ENCODE results near the gene UPP1.

The UPP1 gene

DNA sequence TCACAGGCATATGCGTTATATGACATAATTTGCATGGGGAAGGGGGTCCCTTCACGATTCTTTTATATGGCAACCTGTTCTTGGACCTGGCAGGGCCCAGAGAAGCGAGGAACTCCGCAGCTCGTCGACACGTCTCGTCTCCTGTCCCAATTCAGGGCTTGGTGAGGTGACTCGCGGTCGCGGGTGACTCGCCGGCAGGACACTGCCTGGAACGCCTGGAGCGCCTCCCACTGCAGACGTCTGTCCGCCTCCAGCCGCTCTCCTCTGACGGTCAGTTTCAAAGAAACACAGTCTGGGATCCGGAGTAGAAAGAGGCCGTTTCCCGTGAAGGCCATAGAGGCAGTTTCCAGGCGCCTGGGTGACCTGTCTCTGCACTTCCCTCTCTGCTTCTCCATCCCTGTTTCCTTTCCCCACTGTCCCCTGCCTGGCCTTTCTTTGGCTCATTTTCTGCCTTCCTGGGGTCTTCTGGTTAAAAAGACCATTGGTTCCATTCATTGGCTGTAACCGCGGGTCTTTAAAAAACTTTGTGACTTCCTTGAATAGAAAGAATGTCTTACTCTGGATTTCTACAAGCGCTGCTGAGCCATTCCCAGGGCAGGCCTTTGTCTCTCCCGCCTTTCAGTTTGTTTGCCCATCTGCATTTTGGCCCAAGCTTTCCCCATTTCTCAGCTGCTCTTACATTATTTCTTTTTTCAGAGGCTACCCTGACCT lies 1.2 kb downstream of the UPP1 start:
- Histone ChIP-seq H3K36me3 (ENCODE audit: control insufficient read depth, insufficient read depth, low read length) (peaks cover 3% of the 10 kb centered on the region), H3K4me3 (ENCODE audit: low read length) (peak overlapping the region; percentile 88), H3K4me1 (ENCODE audit: control insufficient read depth, insufficient read depth, low read length) (peaks cover 2% of the 10 kb centered on the region), H3K9ac (ENCODE audit: low read length) (no peak overlapping the region), H3K27ac (ENCODE audit: low read depth, low read length) (no peak overlapping the region), H3K27me3 (ENCODE audit: control insufficient read depth, insufficient read depth, low read length) (no peaks in the 10 kb centered on the region)

GRCh38 chr7:48091506-48092433 lies 2.7 kb downstream of the UPP1 start:
- Histone ChIP-seq H3K4me1 (ENCODE audit: control insufficient read depth, insufficient read depth, low read length) (peaks cover 2% of the 10 kb centered on the region), H3K36me3 (ENCODE audit: control insufficient read depth, insufficient read depth, low read length) (peaks cover 3% of the 10 kb centered on the region), H3K27me3 (ENCODE audit: control insufficient read depth, insufficient read depth, low read length) (no peaks in the 10 kb centered on the region), H3K27ac (ENCODE audit: low read depth, low read length) (no peak overlapping the region), H3K4me3 (ENCODE audit: low read length) (no peak overlapping the region), H3K9ac (ENCODE audit: low read length) (no peak overlapping the region)

DNA sequence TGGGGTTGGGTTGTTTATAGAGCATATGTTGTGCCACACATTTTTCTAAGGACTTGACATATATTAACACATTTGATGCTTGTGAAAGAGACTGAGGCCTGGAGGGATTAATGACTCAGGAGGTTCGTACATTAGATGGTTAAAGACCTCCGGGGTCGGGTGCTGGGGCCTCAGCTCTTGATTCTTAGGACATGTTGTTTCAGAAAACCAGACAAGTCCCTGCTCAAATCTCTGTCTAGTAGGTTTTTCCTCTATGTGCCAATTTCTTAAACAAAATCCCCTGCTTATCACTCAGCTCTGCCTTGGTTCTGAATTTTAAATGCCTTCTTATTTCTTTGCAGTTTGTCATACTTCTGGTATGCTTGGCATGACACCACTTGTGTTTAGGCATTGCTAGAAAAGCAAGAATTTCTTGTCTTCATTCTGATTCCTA lies 5.8 kb downstream of the UPP1 start:
- no peak overlapping the region for H3K9ac ChIP-seq (ENCODE audit: low read length)
- H3K4me3 ChIP-seq (ENCODE audit: low read length), result no peak overlapping the region
- H3K4me1 ChIP-seq (ENCODE audit: control insufficient read depth, insufficient read depth, low read length), result peaks cover 2% of the 10 kb centered on the region
- no peaks in the 10 kb centered on the region for H3K27me3 ChIP-seq (ENCODE audit: control insufficient read depth, insufficient read depth, low read length)
- peaks cover 3% of the 10 kb centered on the region for H3K36me3 ChIP-seq (ENCODE audit: control insufficient read depth, insufficient read depth, low read length)
- H3K27ac ChIP-seq (ENCODE audit: low read depth, low read length), result no peak overlapping the region

DNA sequence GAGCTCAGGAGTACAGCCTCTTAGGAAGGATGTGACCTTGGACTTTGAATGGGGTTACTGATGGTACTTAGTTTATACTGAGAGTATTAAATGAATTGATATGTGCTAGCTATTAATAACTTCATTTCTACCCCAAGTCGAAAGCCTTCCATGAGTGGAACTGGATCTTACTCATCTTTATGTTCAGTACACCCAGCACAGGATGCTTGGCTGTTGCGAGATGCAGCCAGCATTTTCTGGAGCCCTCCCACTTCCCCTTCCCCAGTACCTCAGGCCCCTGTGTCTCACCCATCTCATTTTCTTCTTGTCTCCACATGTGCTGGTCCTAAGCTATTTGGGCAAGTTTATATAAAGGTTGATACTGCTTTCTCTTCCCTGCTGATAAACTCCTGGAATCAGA lies 7.2 kb downstream of the UPP1 start:
- no peak overlapping the region for H3K4me3 ChIP-seq (ENCODE audit: low read length)
- H3K4me1 ChIP-seq (ENCODE audit: control insufficient read depth, insufficient read depth, low read length), result no peaks in the 10 kb centered on the region
- H3K27me3 ChIP-seq (ENCODE audit: control insufficient read depth, insufficient read depth, low read length), result no peaks in the 10 kb centered on the region
- H3K9ac ChIP-seq (ENCODE audit: low read length), result no peak overlapping the region
- peaks cover 3% of the 10 kb centered on the region for H3K36me3 ChIP-seq (ENCODE audit: control insufficient read depth, insufficient read depth, low read length)
- no peak overlapping the region for H3K27ac ChIP-seq (ENCODE audit: low read depth, low read length)

GRCh38 chr7:48097521-48098231 lies 8.6 kb downstream of the UPP1 start:
- no peak overlapping the region for H3K4me3 ChIP-seq (ENCODE audit: low read length)
- H3K27ac ChIP-seq (ENCODE audit: low read depth, low read length), result no peak overlapping the region

GRCh38 chr7:48098846-48099245 lies 9.8 kb downstream of the UPP1 start:
- H3K27ac ChIP-seq (ENCODE audit: low read depth, low read length), result no peak overlapping the region
- H3K4me3 ChIP-seq (ENCODE audit: low read length), result no peak overlapping the region
- peaks cover 10% of the 10 kb centered on the region for H3K36me3 ChIP-seq (ENCODE audit: control insufficient read depth, insufficient read depth, low read length)
- H3K27me3 ChIP-seq (ENCODE audit: control insufficient read depth, insufficient read depth, low read length), result no peaks in the 10 kb centered on the region
- H3K9ac ChIP-seq (ENCODE audit: low read length), result no peak overlapping the region
- no peaks in the 10 kb centered on the region for H3K4me1 ChIP-seq (ENCODE audit: control insufficient read depth, insufficient read depth, low read length)

More at GRCh38 chr7:48097521-48098231, 8.6 kb downstream of the UPP1 start:
- no peak overlapping the region for H3K9ac ChIP-seq (ENCODE audit: low read length)
- no peaks in the 10 kb centered on the region for H3K4me1 ChIP-seq (ENCODE audit: control insufficient read depth, insufficient read depth, low read length)
- H3K36me3 ChIP-seq (ENCODE audit: control insufficient read depth, insufficient read depth, low read length), result peaks cover 5% of the 10 kb centered on the region
- no peaks in the 10 kb centered on the region for H3K27me3 ChIP-seq (ENCODE audit: control insufficient read depth, insufficient read depth, low read length)

DNA sequence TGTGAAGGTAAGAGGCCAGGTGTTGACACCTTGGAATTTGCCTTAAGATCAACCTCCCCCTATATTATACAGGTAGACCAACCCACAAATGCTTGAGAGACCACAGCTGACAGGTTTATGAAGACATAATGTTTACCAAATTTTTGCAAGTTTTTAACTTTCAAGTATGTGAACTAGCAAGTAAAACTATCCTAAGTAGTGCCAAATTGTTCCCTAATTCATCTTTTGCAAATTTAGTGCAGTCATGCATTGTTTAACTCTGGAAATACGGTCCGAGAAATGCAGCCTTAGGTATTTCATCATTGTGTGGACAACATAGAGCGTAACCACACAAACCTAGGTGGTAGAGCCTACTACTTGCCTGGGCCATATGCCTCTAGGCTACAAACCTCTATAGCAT lies 10.7 kb downstream of the UPP1 start:
- Histone ChIP-seq H3K9ac (ENCODE audit: low read length) (no peak overlapping the region), H3K27me3 (ENCODE audit: control insufficient read depth, insufficient read depth, low read length) (no peaks in the 10 kb centered on the region), H3K27ac (ENCODE audit: low read depth, low read length) (no peak overlapping the region), H3K4me1 (ENCODE audit: control insufficient read depth, insufficient read depth, low read length) (no peaks in the 10 kb centered on the region), H3K36me3 (ENCODE audit: control insufficient read depth, insufficient read depth, low read length) (peaks cover 10% of the 10 kb centered on the region), H3K4me3 (ENCODE audit: low read length) (no peak overlapping the region)

DNA sequence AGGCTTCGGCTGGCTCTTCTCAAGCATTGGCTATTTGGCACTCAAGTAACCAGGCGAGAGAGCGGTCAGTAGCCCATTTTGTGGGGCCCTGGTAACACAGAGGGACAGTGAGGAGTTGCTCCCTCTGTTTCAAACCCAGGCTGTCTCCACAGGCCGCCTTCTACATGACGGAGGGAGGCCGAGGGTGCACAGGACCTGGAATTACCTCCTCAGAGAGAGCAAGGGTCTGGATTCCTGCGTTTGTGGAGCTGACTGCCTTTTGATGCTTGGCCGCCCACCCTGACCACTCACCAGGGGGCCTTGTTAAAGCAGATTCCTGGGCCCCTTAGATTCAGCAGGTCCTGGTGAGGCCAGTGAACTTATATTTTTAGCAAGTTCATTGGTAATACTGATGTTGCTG lies 12.3 kb downstream of the UPP1 start:
- no peaks in the 10 kb centered on the region for H3K27me3 ChIP-seq (ENCODE audit: control insufficient read depth, insufficient read depth, low read length)
- no peak overlapping the region for H3K27ac ChIP-seq (ENCODE audit: low read depth, low read length)
- H3K9ac ChIP-seq (ENCODE audit: low read length), result no peak overlapping the region
- H3K4me3 ChIP-seq (ENCODE audit: low read length), result no peak overlapping the region
- H3K4me1 ChIP-seq (ENCODE audit: control insufficient read depth, insufficient read depth, low read length), result no peaks in the 10 kb centered on the region
- peaks cover 13% of the 10 kb centered on the region for H3K36me3 ChIP-seq (ENCODE audit: control insufficient read depth, insufficient read depth, low read length)

- Histone ChIP-seq H3K27me3 (ENCODE audit: control insufficient read depth, insufficient read depth, low read length) (no peaks in the 10 kb centered on the region), H3K4me1 (ENCODE audit: control insufficient read depth, insufficient read depth, low read length) (no peaks in the 10 kb centered on the region), H3K36me3 (ENCODE audit: control insufficient read depth, insufficient read depth, low read length) (peaks cover 14% of the 10 kb centered on the region), H3K4me3 (ENCODE audit: low read length) (no peak overlapping the region), H3K27ac (ENCODE audit: low read depth, low read length) (no peak overlapping the region), H3K9ac (ENCODE audit: low read length) (no peak overlapping the region)
These were observed 12.9 kb downstream of the UPP1 start for GRCh38 chr7:48101968-48102367.

- Histone ChIP-seq H3K27me3 (ENCODE audit: control insufficient read depth, insufficient read depth, low read length) (no peaks in the 10 kb centered on the region), H3K36me3 (ENCODE audit: control insufficient read depth, insufficient read depth, low read length) (peaks cover 17% of the 10 kb centered on the region), H3K4me1 (ENCODE audit: control insufficient read depth, insufficient read depth, low read length) (no peaks in the 10 kb centered on the region), H3K9ac (ENCODE audit: low read length) (no peak overlapping the region), H3K4me3 (ENCODE audit: low read length) (no peak overlapping the region), H3K27ac (ENCODE audit: low read depth, low read length) (no peak overlapping the region)
These were observed 13.5 kb downstream of the UPP1 start for GRCh38 chr7:48102530-48102929.

DNA sequence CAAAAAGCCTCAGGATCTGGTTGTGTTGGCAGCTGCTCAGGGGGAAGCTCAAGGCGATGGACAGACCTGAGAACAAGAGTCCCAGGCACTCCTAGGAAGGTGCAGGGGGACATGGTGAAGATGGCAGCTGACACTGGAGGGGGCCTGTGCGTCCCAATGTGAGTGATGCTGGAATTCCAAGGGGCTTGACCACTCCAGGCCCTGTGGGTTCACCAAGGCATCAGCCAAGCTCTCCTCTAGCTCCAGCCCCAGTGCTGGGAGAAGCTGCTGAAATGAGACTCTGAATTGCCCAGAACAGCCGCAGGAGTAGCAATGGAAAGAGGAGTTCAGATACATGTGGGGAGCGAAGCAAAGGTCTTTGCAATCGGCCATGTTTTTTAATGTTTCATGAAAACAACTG lies 16.0 kb downstream of the UPP1 start:
- H3K4me3 ChIP-seq (ENCODE audit: low read length), result no peak overlapping the region
- H3K36me3 ChIP-seq (ENCODE audit: control insufficient read depth, insufficient read depth, low read length), result peaks cover 19% of the 10 kb centered on the region
- no peaks in the 10 kb centered on the region for H3K4me1 ChIP-seq (ENCODE audit: control insufficient read depth, insufficient read depth, low read length)
- H3K27me3 ChIP-seq (ENCODE audit: control insufficient read depth, insufficient read depth, low read length), result no peaks in the 10 kb centered on the region
- no peak overlapping the region for H3K9ac ChIP-seq (ENCODE audit: low read length)
- H3K27ac ChIP-seq (ENCODE audit: low read depth, low read length), result no peak overlapping the region

- Histone ChIP-seq H3K36me3 (ENCODE audit: control insufficient read depth, insufficient read depth, low read length) (peaks cover 15% of the 10 kb centered on the region), H3K27ac (ENCODE audit: low read depth, low read length) (no peak overlapping the region), H3K4me3 (ENCODE audit: low read length) (no peak overlapping the region), H3K27me3 (ENCODE audit: control insufficient read depth, insufficient read depth, low read length) (no peaks in the 10 kb centered on the region), H3K4me1 (ENCODE audit: control insufficient read depth, insufficient read depth, low read length) (no peaks in the 10 kb centered on the region), H3K9ac (ENCODE audit: low read length) (no peak overlapping the region)
These were observed 18.0 kb downstream of the UPP1 start for GRCh38 chr7:48106906-48107659.
